ENCODE data around the gene FBXO24.
"Not testable (repeated sequence)": the region's sequence is repeated elsewhere in the genome, so short reads cannot be mapped to it uniquely, and the experiment has no call there.

FBXO24 gene, protein sequence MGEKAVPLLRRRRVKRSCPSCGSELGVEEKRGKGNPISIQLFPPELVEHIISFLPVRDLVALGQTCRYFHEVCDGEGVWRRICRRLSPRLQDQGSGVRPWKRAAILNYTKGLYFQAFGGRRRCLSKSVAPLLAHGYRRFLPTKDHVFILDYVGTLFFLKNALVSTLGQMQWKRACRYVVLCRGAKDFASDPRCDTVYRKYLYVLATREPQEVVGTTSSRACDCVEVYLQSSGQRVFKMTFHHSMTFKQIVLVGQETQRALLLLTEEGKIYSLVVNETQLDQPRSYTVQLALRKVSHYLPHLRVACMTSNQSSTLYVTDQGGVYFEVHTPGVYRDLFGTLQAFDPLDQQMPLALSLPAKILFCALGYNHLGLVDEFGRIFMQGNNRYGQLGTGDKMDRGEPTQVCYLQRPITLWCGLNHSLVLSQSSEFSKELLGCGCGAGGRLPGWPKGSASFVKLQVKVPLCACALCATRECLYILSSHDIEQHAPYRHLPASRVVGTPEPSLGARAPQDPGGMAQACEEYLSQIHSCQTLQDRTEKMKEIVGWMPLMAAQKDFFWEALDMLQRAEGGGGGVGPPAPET

DNA sequence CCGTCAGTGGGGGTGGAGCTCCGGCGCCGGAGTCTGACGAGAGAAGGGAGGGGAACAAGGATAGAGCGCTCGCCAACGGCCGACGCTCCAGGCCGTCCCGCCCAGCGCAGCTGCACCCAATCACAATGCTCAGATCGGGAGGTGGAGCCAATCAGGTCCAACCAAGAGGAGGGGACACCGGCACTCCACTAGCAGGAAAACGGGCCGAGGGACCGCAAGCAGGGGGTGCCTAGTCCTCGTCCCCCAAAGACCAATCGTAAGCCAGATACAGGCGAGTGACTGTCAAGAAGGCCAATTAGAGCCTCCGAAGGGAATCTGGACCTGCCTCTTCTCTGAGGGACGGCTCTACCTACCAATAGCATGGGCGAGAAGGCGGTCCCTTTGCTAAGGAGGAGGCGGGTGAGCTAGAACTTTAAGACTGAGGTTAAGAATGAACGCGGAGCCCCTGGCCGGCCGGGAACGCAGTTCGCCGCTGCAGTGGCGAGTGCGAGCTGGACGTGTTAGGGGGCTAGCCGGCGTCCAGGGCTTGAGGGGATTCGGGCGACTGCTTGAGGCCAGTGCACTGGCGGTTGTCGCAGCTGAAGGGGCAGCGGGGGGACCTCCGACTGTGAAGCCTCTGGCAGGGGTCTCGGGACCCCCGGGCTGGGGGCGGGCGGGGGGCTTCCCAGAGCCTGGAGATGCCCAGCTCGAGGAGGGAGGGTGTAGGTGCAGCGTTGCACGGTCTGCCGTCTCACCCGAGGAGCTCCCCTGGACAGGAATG, at the start of gene FBXO24:
Gene FBXO24 (plus strand): TSS at position 63 of the 760 bp plus-strand sequence. CDS start 298 bp downstream, at position 361.
- DNase-seq: peak; percentile 100

DNA sequence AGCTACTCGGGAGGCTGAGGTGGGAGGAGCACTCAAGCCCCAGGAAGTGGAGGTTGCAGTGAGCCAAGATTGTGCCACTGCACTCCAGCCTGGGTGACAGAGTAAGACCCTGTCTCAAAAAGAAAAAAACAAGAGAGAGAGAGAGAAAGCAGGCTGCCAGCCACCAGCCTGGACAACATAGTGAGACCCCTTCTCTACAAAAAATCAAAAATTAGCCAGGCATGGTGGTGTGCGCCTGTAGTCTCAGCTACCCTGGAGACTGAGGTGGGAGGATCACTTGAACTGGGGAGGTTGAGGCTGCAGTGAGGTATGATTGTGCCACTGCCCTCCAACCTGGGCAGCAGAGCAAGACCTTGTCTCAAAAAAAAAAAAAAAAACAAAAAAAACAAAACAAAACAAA, 49.4 kb upstream of the FBXO24 start:
- DNase-seq: not testable (repeated sequence)

DNA sequence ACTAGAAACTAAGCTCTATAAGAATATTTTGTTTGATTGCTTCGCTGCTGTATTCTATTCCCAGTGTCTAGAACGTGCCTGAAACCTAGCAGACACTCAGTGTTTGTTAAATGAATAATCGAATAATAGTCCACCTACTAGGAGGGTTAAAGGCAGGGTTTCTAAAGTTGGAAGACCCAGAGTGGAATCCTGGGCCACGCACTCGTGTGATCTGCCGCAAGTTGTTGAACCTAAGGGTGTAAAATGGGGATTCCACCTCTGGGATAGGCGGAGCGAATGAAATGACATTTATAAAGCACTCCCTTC, 47.8 kb upstream of the FBXO24 start:
- DNase-seq: no peak

DNA sequence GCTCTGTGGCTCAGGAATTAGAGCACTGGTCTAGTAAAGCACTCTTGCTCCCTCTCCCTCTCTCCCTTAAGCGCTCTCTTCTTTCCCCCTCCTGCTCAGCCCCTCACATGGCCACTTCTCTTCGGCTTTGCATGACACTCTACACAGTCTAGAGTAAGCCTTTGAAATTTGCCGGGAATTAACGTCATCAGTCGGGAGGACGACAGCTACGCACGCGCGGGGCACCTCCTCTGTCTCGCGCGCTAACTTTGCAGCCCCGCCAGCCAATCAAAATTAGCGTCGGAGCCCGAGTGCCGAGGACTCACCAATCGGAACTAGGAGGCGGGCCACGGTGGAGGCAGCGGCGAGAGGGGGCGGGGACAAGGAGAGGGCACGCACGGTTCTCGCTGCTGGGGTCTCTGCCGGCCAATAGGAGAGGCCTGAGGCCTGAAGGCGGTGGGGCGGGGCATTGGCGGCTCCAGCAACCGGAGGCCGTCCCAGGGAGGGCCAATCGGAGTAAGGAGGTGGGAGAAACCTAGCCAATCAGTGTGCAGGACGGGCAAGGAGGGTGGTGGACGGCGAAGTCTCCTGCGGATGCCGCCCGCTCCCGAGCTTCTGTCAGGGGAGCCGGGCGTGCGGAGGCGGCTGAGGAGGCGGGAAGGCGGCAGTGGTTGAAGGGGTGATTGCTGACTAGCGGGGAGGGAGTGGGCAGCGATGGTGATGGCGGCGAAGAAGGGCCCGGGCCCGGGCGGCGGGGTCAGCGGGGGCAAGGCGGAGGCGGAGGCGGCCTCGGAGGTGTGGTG, 47.3 kb upstream of the FBXO24 start, which contains the start of gene AGFG2:
Gene AGFG2 (plus strand): TSS at position 550 of the 782 bp plus-strand sequence. CDS start 144 bp downstream, at position 694.
- DNase-seq: peak; percentile 100

DNA sequence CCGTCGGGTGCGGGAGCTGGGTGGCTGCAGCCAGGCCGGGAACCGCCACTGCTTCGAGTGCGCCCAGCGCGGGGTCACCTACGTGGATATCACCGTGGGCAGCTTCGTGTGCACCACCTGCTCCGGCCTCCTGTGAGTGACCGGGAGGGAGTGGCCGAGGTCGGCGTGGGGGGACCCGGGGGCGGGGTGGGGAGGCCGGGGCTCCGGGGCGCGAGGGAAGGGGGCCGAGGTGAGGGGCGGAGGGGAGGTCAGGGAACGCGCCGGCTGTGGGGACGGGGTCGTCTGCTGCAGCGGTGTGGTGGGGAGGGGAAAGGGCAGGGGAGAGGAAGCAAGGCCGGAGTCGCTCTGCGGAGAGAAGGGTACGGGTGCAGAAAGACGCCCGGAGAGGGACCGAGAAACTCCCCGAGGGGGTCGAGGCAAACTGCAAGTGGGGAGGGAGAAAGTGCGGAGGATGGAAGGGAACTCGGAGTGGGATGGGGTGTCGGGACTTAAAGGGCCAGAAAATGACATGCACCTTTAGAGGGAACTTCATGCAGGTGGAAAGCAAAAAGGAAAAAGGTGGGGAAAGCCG, 46.6 kb upstream of the FBXO24 start:
- DNase-seq: no peak

DNA sequence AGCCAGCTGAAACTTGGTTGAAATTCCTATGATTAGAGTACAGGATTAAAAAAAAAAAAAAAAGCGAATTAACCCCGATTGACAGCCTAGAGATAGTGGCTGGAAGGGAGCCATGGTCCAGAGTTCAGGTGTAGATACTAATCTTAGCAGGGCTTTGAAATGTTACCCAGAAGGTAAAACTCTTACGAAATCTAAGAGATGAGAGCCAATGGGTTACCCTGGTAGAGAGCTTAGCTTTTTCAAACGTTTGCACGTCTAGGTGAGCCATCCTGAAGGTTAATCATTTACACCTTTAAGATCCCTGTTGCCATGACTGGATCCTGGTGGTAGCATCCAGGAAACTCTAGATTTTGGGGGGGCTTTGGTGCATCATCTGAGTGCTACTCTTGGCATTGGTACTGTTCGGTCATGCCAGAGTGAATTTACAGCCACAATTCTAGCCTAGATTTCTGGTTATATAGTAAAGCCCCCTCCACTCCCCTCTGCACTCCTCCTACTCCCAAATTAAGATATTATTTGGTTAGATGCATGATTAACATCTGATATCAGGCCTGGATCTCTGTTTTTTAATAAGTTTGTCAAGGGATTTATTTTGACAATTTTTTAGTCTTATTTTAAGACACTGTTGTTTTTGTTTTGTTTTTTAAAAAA, 45.9 kb upstream of the FBXO24 start:
- no peak for DNase-seq

DNA sequence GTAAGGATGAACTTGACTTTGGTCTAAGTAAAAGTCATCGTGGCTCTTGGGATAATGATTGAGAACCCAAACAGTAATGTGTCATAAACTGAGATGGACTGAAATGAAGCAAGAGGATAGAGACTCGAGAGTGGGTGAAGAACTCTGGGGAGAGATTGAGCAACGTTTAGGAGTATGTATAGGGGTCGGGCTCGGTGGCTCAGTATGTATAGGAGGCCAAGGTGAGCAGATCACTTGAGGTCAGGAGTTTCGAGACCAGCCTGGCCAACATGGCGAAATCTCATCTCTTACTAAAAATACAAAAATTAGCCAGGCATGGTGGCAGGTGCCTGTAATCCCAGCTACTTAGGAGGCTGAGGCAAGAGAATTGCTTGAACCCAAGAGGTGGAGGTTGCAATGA, 44.8 kb upstream of the FBXO24 start:
- not testable (repeated sequence) for DNase-seq

DNA sequence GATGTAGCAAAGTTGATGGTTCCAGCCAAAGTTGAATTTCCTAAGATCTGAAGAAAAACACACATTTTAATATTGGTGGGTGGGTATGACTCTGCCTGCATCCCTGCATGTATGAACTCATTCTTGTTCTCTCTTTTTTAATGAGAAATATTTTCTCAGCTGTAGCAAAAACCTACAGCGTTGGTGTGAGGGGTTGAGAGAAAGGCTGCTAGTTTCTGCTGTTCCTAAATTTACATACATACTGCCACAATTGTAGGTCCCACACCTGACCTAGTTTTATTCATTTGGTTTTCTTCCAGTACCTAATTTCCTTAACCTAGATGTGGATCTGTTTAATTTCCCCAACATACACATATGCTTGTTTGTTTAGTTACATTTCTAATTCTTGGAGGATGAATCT, 42.5 kb upstream of the FBXO24 start:
- DNase-seq: no peak

DNA sequence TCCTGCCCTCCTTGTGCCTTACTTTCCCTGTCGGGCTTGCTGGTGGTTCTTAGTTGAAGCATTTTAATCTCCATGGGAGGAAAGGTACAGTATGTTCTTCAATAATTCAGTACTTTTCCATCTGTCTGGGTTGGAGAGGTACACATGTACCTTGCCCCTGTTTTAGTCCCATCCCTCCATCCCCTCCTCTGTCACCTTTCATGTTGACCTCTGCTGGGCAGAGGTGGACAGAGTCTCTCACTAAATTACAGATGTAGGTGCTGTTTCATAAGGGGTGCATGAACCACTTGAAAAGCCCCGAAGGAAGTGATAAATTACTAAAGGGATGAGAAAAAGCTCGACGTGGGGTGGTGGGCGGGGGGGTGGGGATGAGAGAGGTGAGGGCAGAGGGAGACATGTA, 41.7 kb upstream of the FBXO24 start:
- DNase-seq: no peak

DNA sequence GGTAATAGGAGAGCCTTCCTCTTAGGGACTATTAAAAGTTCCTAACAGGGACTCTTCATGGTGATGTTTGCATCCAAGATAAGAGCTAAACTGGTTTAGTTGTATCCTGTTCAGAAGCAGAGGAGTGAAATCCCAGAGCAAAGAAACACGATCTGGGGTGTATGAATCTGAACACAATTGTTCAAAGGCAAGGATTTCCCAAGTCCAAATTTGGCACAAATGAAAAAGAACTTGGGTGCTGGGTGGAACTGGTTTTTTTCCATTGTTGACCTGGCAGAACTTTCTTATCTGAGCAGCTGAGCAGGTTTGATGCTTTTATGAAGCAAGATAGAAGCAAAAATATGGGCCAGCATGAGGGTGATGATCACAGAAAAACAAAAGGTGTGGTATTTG, 41.2 kb upstream of the FBXO24 start:
- DNase-seq: no peak

DNA sequence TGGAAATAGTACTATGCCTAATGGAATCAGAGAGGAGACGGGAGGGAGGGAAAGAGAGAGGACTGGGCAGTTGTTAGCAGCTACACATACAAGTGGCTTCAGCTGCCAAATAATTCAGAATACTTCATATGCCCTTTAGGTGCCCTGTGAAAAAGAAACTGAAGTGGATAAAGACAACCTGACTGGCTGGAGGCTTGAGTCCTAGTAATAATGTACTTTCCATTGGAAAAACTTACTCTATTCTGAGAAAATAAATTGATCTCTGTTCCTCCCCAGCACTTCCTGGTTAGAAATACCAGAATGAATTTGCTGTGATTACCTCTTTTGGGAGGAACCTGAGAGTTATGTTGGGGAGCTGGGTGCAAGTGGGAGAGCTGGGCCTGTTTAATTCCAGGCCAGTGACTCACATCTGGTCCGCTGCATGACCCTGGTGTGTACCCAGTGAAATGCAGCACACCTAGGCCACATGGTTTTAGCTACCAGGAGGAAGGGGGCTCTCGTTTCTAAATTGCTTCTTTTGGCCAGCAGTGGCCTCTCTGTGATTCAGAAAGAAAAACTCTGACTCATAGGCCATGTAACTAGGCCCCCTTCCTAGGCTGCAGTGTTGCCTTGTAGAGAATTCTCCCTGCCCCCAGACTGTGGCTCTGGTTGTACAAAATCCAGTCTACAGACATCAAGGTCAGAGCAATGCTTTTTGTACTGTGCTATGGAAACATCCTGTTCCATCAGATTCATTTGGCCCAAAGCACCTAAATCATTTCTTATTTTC, 40.6 kb upstream of the FBXO24 start:
- DNase-seq: no peak

DNA sequence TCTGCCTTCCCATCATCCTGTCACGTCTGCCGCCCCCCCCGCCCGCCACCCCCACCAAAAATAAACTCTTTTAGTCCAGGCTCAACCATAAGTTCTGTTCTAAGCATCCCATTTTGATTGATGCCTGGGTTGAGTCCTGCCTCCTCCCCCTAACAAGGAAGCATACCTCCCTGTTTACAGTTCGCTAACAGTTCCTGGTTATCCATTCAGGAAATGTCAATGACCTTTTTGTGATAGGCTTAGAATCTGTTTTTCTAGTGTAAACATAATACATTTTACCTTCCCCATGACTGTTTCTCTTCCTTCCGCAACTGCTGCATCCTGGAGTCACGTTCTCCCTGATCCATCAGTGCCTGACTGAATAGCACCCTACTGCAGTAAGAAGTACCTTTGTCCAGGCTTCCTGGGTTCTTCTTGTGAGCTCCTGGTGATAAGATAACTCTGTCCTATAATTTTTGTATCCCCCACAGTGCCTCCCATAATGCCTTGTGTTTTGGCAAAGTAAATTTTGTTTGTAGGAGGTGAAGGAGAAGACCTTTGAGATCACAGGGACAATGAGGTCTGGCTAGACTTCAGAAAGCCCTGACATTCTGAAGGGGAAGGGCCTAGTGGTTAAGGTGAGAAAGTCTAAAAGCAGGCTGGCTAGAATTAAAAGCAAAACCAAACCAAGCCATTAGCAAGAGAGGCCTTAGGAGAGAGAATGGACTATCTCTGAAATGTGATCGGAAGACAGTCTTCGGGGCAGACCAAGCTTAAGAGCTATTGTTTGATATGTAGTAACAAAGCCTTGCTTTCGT, 39.8 kb upstream of the FBXO24 start:
- no peak for DNase-seq

DNA sequence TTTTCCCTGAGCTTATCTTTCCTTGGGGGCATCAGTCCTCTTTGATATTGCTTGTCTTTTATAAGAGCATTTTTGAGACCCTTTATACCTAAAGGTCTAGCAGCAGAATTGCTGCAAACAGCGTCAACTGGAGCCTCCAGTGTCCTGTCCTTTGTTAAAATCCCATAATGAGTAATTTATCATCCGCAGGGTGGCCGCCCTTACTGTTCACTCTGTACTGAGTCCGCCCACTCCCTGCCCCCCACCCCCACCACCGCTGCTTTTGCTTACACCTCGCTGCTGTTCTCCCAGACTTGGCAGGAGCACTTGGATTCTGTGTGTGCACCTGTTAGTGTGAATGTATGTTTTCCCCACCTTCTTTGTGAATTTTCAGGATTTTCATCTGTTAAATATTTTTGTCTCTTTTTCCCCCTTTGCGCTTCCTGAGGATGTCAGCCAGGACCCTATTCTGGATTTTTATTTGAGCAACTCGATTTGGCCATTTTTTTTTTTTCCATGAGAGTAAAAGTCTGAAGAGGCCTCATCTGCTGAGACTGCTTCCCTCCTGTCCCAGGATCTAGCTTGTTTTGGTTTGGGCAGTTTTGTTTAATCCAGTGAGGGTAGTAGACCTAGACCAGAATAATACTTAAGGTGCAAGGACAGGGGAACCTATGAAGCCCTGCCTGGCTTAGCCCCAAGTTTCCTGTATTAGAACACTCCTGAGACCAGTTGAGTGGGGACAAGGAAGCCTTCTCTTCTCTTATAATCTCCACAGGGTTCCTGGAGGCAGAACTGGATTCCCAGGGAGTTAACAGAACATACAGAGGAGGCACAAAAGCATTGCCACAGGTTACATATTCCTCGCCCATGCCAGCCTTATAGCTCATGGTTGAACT, 39.0 kb upstream of the FBXO24 start:
- no peak for DNase-seq

DNA sequence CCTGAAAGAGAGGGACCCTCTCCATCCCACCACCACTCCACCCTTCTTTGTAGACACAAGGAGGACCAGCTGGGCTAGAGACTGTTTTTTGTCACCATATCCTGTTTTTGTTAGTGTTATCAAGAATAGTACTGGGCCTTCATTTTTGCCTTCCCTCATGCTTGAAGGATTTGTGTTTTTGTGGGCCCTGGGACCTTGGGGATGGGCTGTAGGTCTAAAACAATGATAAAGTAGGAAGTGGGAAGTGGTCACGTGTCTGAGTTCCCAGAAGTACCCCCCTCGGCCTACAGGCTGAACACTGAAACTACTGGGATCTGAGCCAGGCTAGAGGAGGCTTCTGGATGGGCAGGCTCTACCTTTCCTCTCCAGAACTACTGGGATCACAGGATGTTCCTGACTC, 38.3 kb upstream of the FBXO24 start:
- no peak for DNase-seq

DNA sequence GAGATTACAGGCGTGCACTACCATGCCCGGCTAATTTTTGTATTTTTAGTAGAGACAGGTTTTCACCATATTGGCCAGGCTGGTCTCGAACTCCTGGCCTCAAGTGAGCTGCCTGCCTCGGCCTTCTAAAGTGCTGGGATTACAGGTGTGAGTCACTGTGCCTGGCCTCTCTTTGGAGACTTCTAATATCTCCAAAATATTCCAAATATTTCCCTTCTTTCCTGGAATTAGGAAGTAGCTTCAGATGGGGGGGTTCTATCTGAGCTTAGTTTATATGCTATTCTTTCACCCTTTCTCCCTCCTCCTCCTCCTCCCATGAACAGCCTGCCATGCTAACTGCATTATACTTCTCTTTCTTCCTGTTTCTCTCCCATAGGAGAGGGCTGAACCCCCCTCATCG, 37.7 kb upstream of the FBXO24 start:
- DNase-seq: not testable (repeated sequence)

DNA sequence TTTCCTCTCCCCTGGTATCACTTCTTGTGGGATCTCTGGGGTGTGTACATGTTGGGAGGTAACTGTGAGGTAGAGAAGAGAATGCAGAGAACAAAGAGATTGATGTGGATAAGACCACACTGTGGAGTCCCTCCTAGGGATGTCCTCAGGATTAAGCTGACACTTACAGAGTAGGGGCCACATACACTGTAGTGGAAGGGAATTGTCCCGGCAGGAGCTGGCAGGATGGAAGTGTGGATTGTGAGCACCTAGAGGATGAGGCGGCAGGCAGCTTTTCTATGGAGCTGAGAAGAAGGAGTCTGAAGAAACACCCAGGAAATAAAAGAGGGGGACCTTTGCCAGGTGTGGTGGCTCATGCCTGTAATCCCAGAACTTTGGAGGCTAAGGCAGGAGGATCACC, 33.6 kb upstream of the FBXO24 start:
- no peak for DNase-seq

DNA sequence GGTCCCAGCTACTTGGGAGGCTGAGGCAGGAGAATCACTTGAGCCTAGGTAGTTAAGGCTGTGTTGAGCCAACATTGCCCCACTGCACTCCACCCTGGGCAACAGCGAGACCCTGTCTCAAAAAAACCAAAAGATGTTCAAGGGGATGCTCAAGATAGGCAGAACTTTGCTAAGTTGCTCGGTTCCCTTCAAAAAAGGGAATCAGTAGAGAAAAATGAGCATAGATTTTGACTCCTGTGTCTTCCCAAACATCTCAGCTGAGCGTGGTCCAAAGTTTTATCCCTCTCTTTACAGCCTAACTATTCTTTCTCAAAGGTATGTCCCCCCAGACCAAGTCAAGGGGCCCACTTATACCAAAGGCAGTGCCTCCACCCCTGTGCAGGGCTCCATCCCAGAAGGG, 33.1 kb upstream of the FBXO24 start:
- no peak for DNase-seq

DNA sequence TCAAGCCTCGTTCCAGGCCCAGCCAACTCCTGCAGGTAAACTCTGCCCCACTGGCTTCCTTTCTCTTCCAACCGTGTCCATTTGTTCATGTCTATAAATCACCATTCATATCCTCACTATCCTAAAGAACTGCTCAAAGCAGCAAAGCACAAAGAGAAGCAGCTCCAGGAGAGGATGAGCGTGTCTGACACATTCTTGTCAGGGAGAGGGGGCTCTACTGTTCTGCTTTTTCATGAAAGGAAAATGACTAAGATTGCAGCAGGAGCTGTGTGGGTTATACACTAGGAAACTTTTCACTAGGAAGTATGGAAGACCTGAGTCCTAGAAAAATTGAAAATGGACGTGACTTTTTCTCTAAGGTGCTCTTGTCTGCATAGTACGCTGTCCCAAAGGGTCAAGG, 30.4 kb upstream of the FBXO24 start:
- DNase-seq: no peak

DNA sequence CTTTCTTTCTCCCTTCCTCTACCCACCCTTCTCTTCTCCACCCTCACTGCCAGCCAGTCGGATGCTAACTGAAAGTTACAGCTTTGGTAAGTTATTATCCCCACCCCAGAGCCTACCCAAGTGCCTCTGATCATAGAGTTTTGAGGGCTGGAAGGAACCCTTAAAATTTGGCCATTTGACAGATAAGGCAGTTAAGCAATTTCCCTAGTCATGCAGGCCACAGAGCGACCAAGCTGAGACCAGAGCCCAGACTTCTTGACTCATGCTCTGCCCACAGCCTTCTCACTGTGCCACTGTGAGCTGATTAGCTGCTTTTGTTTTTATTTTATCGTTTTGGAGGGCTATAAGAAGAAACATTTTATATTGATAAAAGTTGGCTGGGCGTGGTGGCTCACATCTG, 29.6 kb upstream of the FBXO24 start:
- no peak for DNase-seq

DNA sequence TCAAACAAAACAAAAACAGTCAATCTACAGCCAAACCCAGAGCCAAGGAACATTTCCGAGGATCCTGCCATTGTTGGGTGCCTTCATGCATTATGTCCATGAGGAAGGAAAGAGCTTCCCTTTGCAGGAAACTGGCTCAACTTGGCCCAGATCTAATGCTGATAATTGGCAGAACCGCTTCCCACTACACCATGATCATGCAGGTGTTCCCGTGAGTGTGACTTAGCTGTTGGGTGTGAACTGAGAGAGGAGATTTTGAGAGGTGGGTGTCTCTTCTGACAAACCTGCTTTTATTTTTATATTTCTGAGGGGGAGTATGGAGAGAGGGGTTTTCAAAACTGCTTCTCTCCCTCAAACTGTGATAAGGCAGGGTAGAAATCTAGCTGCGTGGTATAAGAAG, 27.0 kb upstream of the FBXO24 start:
- DNase-seq: no peak
